Nephron progenitor cell (in vitro differentiated cells): ENCODE data around the gene HS3ST5.

Experiments used
- DNase-seq: peaks from one replicate; pipeline ENCODE4 v3.0.0; 2021
- H3K27ac Mint-ChIP-seq: 2 replicates; pipeline ENCODE4 v1.8.0; 2021; ENCODE audit warnings: mild to moderate bottlenecking, moderate library complexity, mixed read lengths
- H3K27me3 Mint-ChIP-seq: 2 replicates; pipeline ENCODE4 v1.8.0; 2021; ENCODE audit warnings: mild to moderate bottlenecking, low read depth, mixed read lengths; ENCODE audit not compliant: poor library complexity
- H3K36me3 Mint-ChIP-seq: 2 replicates; pipeline ENCODE4 v1.8.0; 2021; ENCODE audit warnings: low read depth, mixed read lengths
- H3K4me1 Mint-ChIP-seq: 2 replicates; pipeline ENCODE4 v1.8.0; 2021; ENCODE audit warnings: mixed read lengths
- H3K4me3 Mint-ChIP-seq: 2 replicates; pipeline ENCODE4 v1.8.0; 2021; ENCODE audit warnings: mild to moderate bottlenecking, moderate library complexity, mixed read lengths
- H3K9me3 Mint-ChIP-seq: 2 replicates; pipeline ENCODE4 v1.8.0; 2021; ENCODE audit warnings: mild to moderate bottlenecking, moderate library complexity, mixed read lengths
- CTCF ChIP-seq: fragments of 200-600 bp; sonication (generic); IDR thresholded peaks from 2 replicates; pipeline ENCODE4 v1.5.0; 2021; ENCODE audit warnings: antibody characterized with exemption

HS3ST5 gene

GRCh38 chr6:114376611-114377175, 33.9 kb upstream of the HS3ST5 start:
- Mint-ChIP-seq H3K4me3 (no peak overlapping the region), H3K27ac (peak overlapping the region; percentile 68), H3K36me3 (no peaks in the 10 kb centered on the region), H3K27me3 (no peaks in the 10 kb centered on the region), H3K4me1 (peaks cover 24% of the 10 kb centered on the region), H3K9me3 (no peaks in the 10 kb centered on the region)
- TF ChIP-seq CTCF: no peak
- no peak for DNase-seq

GRCh38 chr6:114375541-114376192, 32.8 kb upstream of the HS3ST5 start:
- Mint-ChIP-seq H3K27me3 (no peaks in the 10 kb centered on the region), H3K4me3 (no peak overlapping the region), H3K27ac (no peak overlapping the region), H3K9me3 (no peaks in the 10 kb centered on the region), H3K4me1 (peaks cover 24% of the 10 kb centered on the region), H3K36me3 (no peaks in the 10 kb centered on the region)
- no peak for TF ChIP-seq CTCF
- DNase-seq: no peak

GRCh38 chr6:114367315-114367961, 24.6 kb upstream of the HS3ST5 start:
- Mint-ChIP-seq H3K27ac (no peak overlapping the region), H3K4me3 (no peak overlapping the region), H3K4me1 (peaks cover 6% of the 10 kb centered on the region), H3K36me3 (no peaks in the 10 kb centered on the region), H3K27me3 (no peaks in the 10 kb centered on the region), H3K9me3 (no peaks in the 10 kb centered on the region)
- no peak for TF ChIP-seq CTCF
- no peak for DNase-seq

- Mint-ChIP-seq H3K9me3 (no peaks in the 10 kb centered on the region), H3K27me3 (no peaks in the 10 kb centered on the region), H3K36me3 (no peaks in the 10 kb centered on the region), H3K4me3 (no peak overlapping the region), H3K4me1 (peaks cover under 1% of the 10 kb centered on the region), H3K27ac (no peak overlapping the region)
- TF ChIP-seq CTCF: no peak
- DNase-seq: no peak
Measured at GRCh38 chr6:114366899-114367298, 24.1 kb upstream of the HS3ST5 start.

GRCh38 chr6:114364301-114364700, 21.5 kb upstream of the HS3ST5 start:
- Mint-ChIP-seq H3K9me3 (no peaks in the 10 kb centered on the region), H3K36me3 (no peaks in the 10 kb centered on the region), H3K4me1 (no peaks in the 10 kb centered on the region), H3K27me3 (no peaks in the 10 kb centered on the region), H3K4me3 (no peak overlapping the region), H3K27ac (no peak overlapping the region)
- DNase-seq: no peak
- TF ChIP-seq CTCF: no peak
